Measurements from ENCODE around the gene CCDC152.

DNA sequence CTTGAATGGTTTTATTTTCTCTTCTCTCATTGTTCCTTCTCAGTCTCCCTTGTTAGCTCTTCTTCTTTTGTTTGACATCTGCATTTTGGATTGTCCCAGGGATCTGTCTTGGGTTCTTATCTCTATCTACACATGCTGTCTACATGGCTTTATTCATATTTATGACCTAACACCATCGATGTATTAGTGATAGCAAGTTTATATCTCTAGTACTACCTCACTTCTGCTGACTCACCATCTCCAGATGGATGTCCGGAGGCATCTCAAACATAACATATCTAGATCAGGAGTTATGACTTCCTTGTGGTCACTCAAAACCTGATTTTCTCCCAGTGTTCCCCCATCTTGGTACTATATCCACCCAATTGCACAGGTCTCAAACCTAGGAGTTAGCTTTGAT lies 74.3 kb downstream of the CCDC152 start:
- TF ChIP-seq, protein P1, sequence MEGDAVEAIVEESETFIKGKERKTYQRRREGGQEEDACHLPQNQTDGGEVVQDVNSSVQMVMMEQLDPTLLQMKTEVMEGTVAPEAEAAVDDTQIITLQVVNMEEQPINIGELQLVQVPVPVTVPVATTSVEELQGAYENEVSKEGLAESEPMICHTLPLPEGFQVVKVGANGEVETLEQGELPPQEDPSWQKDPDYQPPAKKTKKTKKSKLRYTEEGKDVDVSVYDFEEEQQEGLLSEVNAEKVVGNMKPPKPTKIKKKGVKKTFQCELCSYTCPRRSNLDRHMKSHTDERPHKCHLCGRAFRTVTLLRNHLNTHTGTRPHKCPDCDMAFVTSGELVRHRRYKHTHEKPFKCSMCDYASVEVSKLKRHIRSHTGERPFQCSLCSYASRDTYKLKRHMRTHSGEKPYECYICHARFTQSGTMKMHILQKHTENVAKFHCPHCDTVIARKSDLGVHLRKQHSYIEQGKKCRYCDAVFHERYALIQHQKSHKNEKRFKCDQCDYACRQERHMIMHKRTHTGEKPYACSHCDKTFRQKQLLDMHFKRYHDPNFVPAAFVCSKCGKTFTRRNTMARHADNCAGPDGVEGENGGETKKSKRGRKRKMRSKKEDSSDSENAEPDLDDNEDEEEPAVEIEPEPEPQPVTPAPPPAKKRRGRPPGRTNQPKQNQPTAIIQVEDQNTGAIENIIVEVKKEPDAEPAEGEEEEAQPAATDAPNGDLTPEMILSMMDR (conservative IDR thresholded peaks at IDR 0.05; ENCODE audit: low read length) = no peak
- no peak for TF ChIP-seq EZH2phosphoT487 (IDR thresholded peaks at IDR 0.05; ENCODE audit: borderline replicate concordance)
